ENCODE measurements around the gene CENPVL1.

CENPVL1 gene

GRCh38 chrX:51759055-51759839, 48.9 kb downstream of the CENPVL1 start:
- Histone ChIP-seq H3K9me3 (no peaks in the 10 kb centered on the region), H3K36me3 (no peaks in the 10 kb centered on the region), H3K27me3 (no peaks in the 10 kb centered on the region)

GRCh38 chrX:51760657-51761056, 50.3 kb downstream of the CENPVL1 start:
- H3K27me3 ChIP-seq: no peaks in the 10 kb centered on the region
- no peaks in the 10 kb centered on the region for H3K4me1 ChIP-seq
- no peak overlapping the region for H3K4me3 ChIP-seq (ENCODE audit: low read depth, low read length)
- TF ChIP-seq CTCF (IDR thresholded peaks at IDR 0.05; ENCODE audit: low read depth, low read length): no peak
- no peaks in the 10 kb centered on the region for H3K36me3 ChIP-seq
- no peaks in the 10 kb centered on the region for H3K9me3 ChIP-seq
- no peak for DNase-seq

More at GRCh38 chrX:51759055-51759839, 48.9 kb downstream of the CENPVL1 start:
- Histone ChIP-seq H3K4me3 (ENCODE audit: low read depth, low read length) (no peak overlapping the region), H3K4me1 (no peaks in the 10 kb centered on the region)
- no peak for DNase-seq
- TF ChIP-seq CTCF (IDR thresholded peaks at IDR 0.05; ENCODE audit: low read depth, low read length): no peak
